ENCODE results near the gene SEC61G.

Gene SEC61G

DNA sequence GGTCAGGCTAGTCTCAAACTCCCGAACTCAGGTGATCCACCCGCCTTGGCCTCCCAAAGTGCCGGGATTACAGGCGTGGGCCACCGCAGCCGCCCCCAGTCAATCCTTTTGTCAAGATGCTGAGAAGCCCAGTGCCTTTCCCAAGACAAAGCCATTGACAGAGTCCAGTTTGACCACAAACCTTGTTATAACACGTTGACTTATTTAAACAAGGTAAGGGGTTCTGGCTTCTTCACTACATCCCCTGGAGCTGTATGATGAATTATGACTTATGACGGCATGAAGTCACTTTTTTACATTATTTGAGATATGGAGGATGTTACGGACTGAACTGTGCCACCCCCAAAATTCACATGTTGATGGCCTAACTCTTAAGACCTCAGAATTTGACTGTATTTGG lies 5.8 kb upstream of the SEC61G start:
- no peak for DNase-seq (ENCODE audit: low spot score)

DNA sequence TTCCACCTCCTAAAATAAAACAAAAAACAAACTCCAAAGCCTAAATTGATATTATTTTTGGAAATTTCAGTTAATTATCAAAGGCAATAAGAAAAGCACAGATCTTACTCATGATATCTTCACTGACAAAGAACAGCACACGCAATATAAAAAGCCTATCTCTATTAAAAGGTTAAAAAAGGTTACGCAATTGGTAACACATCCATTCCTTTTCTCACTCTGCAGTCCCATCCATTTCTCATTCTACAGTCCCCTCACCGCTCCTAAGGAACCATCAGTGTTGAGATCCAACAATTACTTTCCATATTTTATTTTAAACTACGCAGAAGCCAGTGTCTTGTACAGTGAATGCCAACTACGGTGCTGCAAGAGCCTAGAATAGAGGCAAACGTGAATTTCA lies 1.3 kb downstream of the SEC61G start:
- no peak for DNase-seq (ENCODE audit: low spot score)

DNA sequence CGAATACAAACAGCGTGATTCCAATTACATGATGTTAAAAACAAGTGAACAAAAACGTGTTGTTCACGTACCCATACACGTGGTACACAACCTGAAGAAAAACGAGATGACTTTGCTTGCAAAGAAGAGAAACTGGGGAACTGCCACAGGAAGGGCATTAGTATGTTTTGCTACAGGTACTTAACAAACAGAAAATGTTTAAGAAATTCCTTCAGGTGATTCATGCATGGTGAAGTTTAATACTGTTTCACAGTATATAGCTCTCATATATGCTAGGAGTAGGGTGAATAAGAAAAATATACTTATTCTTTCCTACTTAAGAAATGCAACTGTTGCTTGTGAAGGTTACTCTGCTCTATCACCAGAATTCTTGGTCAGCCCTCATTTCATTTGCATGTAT lies 9.8 kb downstream of the SEC61G start:
- DNase-seq (ENCODE audit: low spot score), result no peak

DNA sequence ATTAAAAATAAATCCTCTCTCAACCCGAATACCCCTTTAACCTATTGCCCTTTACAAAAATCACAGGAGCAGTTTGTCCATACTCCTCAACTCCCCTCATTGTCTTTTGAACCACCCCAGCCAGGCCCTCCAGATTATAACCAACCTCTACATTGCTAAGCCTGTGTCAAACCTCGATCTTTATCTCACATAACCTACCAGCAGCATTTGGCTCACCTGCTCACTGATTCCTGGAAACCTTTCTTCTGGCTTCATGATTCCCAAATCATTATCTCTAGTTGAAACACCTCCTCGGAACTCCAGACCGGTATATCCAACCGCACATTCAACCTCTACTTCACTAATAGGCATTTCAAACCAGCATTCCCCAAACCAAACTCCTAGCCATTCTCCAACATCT lies 11.8 kb downstream of the SEC61G start:
- DNase-seq (ENCODE audit: low spot score), result no peak

DNA sequence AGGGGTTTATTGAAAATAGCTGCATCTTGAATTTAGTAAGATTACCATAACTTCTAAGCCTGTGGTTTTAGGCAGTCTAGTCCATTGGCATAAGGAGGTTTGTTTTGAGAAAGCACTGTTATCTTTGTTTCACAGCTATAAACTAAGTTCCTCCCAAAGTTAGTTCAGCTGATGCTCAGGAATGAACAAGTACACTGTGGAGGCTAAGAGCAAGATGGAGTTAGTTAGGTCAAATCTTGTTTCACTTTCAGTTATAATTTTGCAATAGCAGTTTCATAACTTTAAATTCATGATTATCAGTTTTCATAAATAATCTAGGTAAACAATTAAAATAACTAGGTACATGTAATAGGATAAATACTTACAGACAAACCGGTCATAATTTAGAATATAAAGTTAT lies 15.4 kb downstream of the SEC61G start:
- DNase-seq (ENCODE audit: low spot score), result no peak

DNA sequence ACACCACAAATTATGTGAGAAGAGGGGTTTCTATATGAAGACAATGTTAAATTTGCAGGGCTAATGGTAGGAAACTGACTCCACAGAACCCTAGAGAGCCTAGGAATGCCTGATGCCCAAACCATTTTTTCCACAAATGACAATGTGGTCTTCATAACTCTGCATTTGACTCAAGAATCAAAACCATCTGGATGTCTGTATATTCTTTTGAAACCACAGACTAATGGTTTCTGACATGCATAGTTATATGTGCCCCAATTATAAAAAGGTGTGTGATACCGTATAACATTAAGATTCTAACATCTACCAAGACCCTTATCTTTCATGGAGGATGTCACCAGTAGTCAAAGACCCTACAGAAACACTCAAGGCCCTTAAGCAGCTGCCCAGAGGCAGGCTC lies 20.3 kb downstream of the SEC61G start:
- DNase-seq (ENCODE audit: low spot score), result no peak

DNA sequence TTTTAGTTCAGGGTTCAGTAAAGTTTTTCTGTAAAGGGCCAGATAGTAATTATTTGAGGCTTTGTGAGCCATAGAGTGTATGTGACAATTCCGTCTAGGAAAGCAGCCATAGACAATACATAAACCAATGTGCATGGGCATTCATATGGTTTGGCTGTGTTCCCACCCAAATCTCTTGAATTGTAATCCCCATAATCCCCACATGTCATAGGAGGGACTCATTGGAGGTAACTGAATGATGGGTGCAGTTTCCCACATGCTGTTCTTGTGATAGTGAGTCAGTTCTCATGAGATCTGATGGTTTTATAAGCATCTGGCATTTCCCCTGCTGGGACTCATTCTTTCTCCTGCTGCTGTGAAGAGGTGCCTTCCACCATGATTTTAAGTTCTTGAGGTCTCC lies 29.9 kb downstream of the SEC61G start:
- no peak for DNase-seq (ENCODE audit: low spot score)

DNA sequence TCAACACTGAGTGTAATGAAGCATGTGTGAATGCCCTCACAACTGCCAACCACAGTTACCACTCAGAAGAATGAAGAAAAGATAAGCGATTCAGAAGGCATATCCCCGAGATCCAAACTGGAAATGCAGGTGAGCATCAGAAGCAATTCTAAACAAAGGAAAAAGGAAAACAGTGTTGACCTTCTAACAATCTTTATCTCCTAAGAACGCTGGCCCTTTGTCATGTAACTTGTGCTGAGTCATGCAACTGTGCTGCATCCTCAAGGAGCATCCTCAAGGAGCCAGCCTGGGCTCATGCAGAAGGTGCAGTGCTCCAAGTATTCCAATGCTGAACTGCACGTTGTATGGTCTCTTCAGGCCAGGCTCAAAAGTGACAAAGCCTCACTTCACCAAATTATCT lies 30.6 kb downstream of the SEC61G start:
- no peak for DNase-seq (ENCODE audit: low spot score)

DNA sequence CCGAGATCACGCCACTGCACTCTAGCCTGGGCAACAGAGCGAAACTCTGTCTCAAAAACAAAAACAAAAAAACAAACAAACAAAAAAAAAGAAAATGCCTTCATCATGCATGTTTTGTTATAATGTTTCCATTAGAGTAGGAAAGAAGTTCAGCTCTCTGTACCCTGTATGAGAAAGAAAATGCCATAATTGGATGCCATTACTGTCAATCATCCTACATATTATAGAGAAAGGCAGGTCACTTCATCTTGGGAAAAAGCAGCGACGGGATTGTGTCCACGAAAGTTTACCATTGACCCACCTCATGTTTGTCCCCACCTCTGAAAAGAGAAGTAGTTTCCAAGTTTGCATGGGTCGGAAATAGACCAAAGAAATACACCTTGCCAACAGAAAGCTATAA lies 33.8 kb downstream of the SEC61G start:
- no peak for DNase-seq (ENCODE audit: low spot score)

DNA sequence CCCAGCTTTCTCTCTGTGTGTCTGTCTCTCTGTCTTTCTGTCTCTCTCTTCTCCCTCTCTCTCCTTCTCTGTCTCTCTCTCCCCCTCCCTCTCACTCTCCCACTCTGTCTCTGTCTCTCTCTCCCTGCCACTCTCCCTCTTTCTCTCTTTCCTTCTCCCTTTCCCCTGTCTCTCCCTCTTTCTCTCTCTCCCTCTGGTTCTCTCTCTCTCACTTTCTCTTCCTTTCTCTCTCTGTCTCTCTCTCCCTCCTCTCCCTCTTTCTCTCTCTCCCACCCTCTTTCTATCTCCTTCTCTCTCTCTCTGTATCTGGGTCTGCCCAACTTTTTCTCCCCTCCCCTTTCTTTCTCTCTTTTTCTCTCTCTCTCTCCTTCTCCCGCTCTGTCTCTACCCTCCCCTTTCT lies 36.5 kb downstream of the SEC61G start:
- DNase-seq (ENCODE audit: low spot score), result no peak

DNA sequence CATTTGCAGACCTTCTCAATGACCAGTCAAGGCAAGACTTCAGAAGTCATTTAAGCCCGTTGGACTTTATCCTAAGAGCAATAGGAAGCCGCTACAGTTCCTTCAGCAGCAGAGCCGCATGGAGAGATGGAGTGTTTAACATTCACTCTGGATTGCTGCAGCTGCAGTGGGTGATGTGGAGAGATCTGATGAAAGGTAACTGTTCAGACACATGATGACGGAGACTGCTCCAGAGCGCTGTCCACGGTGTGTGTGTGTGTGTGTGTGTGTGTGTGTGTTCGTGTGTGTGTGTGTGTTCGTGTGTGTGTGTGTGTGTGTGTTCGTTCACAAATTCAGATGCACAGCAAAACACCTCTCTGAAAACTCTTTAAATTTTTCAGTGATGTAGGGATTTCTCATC lies 37.0 kb downstream of the SEC61G start:
- DNase-seq (ENCODE audit: low spot score), result peak; percentile 46

DNA sequence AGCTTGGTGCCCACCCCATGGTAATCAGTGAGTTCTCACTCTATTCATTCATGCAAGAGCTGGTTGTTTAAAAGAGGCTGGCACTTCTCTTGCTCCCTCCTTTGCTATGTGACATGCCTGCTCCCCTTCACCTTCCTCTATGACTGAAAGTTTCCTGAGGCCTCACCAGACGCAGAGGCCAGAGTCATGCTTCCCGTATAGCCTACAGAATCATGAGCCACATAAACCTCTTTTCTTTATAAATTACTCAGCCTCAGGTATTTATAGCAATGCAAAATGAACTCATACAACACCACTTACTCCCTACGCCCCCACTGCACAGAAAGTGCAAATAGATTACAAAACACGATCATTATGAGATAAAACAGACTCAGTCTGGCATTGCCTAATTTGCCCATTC lies 39.0 kb downstream of the SEC61G start:
- no peak for DNase-seq (ENCODE audit: low spot score)

DNA sequence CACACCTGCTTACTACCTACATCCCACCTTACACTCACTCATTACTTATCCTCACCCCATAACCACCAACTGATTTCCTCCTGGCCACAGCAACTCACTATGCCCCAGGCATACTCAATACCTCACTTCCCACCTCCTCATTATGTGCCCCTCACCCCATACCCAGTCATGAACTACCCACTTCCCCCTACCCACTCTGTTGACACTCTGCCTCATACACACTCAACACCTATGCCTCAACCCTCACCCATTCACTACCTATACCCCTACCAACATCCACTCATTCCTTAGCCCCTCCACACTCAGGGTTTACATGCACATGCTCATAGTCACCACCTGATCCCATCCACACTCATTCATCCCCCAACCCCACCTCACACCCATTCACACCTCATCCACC lies 39.6 kb downstream of the SEC61G start:
- DNase-seq (ENCODE audit: low spot score), result no peak

DNA sequence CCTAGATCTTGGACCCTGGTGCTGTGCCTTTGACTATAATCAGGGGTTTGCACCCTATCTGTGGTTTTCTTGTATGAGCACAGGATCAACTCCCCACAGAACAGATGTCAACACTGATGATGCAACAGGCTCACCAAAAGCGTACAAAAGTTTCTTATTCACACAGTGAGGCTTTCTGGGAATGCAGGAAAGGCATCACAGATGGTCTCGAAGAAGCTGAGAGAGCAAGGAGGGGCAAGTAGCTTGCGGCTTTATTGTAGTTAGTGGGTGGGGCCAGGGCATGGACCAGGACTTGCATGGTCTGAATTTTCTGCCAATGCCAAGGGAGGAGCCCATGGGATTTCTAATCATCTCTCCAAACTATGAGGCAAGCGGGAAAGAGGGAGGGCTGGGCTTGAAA lies 46.2 kb downstream of the SEC61G start:
- DNase-seq (ENCODE audit: low spot score), result no peak

DNA sequence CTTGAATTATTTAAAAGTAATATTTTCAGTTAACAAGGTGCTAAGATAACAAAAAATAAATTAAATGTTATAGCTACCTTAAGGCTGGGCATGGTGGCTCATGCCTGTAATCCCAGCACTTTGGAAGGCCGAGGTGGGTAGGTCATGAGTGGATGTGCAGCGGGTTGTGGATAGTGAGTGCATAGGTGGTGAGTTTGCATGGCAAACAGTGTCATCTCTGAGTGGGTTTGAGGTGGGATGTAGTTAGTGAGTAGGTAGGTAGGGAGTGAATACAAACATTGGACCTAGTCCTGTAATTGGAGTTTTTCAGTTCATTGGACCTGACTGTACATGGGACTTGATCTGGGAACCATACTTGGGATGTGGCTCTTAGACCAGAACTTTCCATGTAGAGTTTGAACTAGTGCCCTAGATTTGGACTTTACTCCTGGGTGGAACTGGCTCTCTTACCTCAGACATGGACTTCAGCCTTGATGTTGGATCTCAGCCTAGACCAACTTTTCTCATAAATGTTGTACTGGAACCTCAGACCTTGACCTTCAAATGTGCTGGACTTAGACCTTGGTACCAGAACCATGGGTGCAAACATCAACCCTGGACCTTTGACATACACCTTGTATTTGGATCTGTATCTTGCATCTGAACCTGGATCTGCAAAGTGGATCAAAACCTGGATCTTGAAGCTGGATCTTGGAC lies 47.0 kb downstream of the SEC61G start:
- DNase-seq (ENCODE audit: low spot score), result no peak

DNA sequence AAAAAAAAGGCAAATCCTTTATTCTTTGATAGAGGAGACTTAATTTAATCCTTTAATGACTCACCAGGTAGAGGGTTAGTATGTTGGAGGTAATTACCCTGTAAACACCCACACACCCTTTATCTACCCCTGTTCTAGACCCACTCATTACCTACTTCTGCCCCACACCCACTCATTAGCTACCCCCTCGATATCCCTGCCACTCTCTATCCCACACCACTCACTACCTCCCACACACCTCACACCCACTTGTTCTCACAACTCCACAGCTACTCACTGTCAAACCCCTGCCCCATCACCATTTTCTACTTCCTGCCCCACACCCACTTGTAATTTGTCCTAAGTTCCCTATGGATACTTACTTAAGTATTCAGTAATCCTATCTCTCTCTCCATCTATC lies 49.7 kb downstream of the SEC61G start:
- no peak for DNase-seq (ENCODE audit: low spot score)

DNA sequence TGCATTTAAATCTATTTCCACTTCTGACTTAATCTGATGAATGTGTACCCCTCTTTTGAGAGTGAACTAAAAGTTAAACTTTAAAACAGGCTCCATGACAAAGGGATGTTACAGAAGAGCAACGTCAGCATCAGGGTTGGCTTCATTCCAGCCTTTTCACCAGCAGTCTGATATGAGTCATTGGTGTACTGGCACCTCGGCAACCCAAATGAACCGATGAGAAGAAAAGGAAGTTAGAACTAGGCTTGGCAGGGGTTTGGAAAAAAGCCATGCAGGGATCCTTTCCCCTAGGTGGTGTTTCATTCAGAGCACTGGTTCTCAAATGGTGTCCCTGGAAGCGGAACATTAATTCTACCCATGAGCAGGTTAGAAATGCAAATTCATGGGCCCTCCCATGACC lies 53.6 kb downstream of the SEC61G start:
- peak; percentile 85 for DNase-seq (ENCODE audit: low spot score)

DNA sequence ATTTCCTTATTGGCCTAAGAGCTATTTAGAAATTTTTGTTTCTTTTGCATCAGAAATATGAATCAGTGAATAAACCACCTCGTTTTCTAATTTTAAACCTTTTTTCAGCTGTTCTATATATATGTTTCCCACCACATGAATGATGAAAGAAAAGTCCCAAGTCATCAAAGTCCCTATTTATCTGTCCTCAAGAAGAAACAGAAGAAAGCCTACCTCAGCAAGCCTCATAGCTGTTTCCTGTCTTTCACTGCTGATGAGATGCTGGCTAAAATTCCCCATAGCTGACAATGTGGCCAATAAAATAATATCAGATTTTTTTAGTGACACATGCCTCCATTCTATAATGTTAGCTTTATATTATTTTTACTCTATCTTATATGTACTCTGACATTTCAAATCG lies 54.2 kb downstream of the SEC61G start:
- no peak for DNase-seq (ENCODE audit: low spot score)
